HG03095 (cell line): ENCODE data around the gene ITPR1.

Source experiments
- ATAC-seq: cut with Tn5 transposase; IDR thresholded peaks from one replicate; pipeline ENCODE4 v1.9.1; 2021; ENCODE audit warnings: moderate library complexity; ENCODE audit not compliant: unreplicated experiment

Gene ITPR1

DNA sequence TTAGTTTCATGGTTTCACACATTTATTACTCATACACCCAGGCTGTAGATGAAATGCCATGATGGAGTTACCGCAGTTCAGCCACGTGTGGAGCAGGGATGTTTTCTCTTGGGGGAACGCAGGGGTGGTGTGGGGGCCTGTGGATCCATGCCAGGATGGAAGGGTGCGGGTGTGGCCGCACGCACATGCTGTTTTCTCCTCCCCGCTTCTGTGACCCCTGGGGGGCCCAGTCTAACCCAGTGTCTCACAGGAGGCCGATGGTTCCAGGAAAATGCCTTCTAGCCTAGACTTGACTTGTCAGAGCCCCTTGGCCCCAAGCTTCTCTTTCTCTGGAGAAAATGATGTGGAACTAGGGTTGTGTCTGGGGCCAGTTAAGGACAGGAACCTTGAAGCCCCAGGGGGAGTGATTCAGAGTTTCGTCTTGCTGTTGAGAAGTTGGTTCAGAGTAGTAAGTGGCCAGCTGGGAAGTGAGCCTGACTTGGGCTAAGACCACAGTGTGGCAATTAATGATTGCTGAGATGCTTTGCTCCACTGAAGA is 245.7 kb downstream of the ITPR1 start:
- ATAC-seq, result peak; percentile 86

GRCh38 chr3:4739289-4740236 is 246.4 kb downstream of the ITPR1 start:
- ATAC-seq, result no peak

GRCh38 chr3:4740397-4741105 is 247.4 kb downstream of the ITPR1 start:
- ATAC-seq, result no peak

DNA sequence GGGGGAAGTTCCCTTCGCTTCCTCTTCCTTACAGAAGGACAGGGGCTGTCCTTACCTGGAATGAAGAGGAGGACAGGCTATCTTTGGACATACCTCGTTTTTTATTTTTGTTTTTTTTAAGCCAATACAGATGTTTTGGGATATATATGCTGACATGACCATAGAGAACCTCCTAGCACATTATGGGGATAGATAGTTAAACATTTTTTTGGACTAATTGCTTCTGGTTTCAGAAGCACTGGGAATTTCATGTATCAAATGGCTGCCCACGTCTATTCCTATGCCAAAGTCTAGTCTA is 247.9 kb downstream of the ITPR1 start:
- no peak for ATAC-seq

- no peak for ATAC-seq
Observed at GRCh38 chr3:4741404-4742307, 248.5 kb downstream of the ITPR1 start.

DNA sequence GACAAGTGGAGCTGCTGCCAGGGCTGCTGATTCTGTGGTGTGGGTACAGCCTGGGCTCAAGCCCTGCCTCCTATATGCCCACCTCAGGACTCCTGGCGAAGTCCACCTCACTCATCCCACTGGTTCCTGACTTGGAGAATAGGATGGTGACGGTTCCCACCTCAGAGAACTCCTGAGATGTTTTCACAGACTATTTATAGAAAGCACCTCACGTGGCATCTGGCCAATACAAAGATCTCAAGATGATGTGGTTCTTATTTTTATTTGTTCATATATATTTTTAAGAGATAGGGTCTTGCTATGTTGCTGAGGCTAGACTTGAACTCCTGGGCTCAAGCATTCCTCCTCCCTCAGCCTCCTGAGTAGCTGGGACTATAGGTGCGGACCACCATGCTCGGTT is 249.2 kb downstream of the ITPR1 start:
- ATAC-seq, result no peak

- ATAC-seq, result no peak
Observed at GRCh38 chr3:4743371-4743770, 250.2 kb downstream of the ITPR1 start.

- ATAC-seq, result no peak
Observed at GRCh38 chr3:4744405-4745234, 251.5 kb downstream of the ITPR1 start.

- ATAC-seq, result no peak
Observed at GRCh38 chr3:4745235-4745610, 252.1 kb downstream of the ITPR1 start.

GRCh38 chr3:4746241-4746958 is 253.3 kb downstream of the ITPR1 start:
- ATAC-seq, result no peak

- no peak for ATAC-seq
Observed at GRCh38 chr3:4748127-4748526, 255.0 kb downstream of the ITPR1 start.

DNA sequence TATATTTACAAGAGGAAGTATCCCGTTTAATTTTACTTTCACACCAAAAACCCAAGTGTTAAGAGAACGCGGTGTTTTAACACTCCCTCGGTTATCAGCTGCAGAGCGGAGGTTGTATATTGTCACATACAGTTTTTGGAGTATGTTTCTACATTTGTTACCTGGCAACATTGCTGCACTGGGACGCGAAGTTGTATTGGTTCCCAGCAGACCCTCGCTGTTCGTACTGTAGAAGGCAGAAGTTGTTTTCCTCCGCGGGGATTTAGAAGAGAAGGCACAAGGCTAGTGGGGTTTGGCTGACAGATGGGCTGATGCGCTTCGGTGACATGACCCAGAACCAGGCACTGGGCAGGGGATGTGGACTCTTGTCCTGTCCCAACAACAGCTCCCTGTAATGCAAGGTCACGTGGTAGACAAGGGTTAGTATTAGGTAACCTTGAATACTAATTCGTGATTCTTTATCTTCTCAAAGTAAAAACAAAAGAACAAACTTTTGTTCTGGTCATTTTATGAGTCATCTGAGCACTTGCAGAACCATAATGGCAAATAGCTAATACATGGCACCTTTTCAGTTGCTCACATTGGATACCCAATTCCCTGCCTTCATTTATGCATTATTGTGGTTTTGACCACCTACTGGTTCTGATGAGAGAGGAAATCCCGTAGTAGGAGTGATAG is 255.7 kb downstream of the ITPR1 start:
- ATAC-seq, result peak; percentile 27

- peak; percentile 25 for ATAC-seq
Observed at GRCh38 chr3:4749567-4750002, 256.4 kb downstream of the ITPR1 start.

DNA sequence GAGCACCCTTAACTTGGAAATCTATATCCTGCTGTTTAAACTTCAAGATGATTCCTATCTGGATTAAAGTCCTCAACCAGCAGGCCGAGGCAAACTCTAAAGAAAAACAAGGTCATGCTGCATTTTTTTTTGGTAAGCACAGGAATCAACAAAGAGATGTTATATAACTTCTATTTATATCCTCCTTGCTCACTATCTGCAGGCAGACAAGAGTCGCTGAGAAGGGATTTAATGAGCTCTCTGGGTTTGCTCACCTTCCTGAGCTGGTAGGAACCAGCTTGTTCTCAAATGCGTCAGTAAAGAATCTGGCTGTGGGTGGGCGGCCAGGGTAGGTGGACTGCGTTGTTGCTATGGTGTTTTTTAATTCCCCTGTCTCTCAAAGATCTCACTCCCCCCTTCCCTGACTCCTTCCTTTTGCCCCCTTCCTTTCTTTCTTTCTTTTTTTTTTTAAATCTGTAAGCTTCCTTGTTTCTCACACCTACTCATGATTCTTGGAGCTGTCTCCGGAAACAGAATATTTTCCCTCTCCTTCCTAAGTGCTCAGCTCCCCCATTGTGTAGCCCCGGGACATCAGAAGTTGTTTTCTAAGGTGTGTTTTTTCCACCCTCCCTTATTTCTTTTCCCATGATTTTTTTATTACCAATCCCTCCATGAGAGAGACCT is 257.3 kb downstream of the ITPR1 start:
- ATAC-seq, result no peak

GRCh38 chr3:4751029-4751501 is 257.9 kb downstream of the ITPR1 start:
- no peak for ATAC-seq

DNA sequence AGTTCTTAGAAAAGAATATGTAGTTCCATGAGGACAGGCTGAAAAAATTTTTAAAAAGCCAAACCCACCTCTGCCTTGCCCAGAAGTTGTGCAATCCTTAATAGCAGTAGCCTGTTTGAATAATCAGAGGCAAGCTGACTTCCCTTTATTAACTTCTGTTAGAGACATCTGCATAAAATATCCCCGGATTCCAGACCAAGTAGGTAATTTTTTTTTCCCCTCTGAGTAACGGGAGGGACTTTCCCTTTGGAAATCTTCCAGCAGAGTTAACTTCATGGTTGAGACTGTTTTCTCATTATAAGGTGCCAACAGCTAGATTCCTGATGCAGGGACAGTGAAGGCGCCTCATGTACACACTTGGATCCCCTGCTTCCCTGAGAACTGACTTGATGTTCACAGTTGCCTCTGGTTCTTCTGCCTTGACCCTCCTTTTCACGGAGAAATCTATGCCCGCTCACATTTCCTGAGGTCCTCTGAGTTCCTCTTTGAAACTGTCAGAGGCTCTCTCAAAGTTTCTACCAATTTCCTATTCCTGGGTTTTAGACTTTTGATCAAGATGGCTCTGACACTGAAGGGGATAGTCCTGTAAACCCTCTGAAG is 258.5 kb downstream of the ITPR1 start:
- no peak for ATAC-seq

DNA sequence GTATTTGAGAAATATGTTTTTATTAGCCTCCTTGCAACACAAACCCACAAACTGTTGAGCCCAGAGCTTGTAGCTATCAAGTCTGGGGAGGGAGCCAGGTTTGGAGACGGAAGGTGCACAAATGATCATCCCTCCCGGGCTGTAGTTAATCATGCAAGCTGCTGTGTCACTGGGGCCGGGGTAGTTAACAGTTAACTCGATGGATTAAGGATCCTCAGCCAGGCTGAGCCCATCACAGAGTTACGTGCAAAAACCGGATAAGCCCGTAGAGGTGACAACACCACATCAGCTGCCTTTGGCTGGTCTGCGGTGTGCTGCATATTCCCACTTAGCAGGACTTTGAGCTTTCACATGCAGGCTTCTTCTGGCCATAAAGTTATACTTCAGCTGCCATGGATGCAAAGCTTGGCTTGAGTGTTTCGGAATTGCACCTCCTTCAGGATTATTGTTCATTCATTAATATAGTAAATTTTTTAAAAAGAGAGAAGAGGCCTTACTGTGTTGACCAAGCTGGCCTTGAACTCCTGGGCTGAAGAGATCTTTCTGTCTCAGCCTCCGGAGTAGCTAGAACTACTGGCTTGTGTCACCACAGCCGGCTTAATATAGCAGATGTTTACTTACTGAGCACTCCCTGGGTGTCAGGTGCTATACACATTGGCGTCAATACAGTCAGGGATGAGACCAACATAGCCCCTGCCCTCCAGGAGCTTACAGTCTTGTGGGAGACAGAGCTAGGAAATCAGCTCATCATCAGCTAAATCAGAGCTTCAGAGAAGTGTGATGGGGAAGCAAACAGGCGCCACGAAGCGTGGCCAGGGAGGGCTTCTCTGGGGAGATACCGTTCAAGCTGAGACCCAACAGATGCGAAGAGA is 259.3 kb downstream of the ITPR1 start:
- ATAC-seq, result no peak
